Amygdala (tissue), 56 donors: ENCODE data around the gene TMEM89.

Experiments used
- DNase-seq, 56 donors: peaks; one replicate each; lab custom pipeline; 2025; lab: John Stamatoyannopoulos, UW

The TMEM89 gene

GRCh38 chr3:48619541-48620524 lies 1.7 kb downstream of the TMEM89 start:
- no peak for DNase-seq

GRCh38 chr3:48617559-48617958 lies 4.0 kb downstream of the TMEM89 start:
- no peak for DNase-seq

GRCh38 chr3:48614044-48614443 lies 7.5 kb downstream of the TMEM89 start:
- no peak for DNase-seq

GRCh38 chr3:48612309-48612708 lies 9.3 kb downstream of the TMEM89 start:
- no peak for DNase-seq

- DNase-seq, result peak; percentile 35 to 93 (median 81)
Observed at GRCh38 chr3:48609088-48610005, 12.2 kb downstream of the TMEM89 start, which contains the start of gene UQCRC1. TSS of gene UQCRC1 (minus strand) at chr3:48609646. CDS start at chr3:48609620, 26 bp downstream.

GRCh38 chr3:48607519-48607918 lies 14.1 kb downstream of the TMEM89 start:
- no peak for DNase-seq

- DNase-seq, result peak in 1 of 56 donors; percentile 18
Observed at GRCh38 chr3:48601622-48601994, 20.0 kb downstream of the TMEM89 start.

- no peak for DNase-seq
Observed at GRCh38 chr3:48600711-48601621, 20.6 kb downstream of the TMEM89 start.

- no peak for DNase-seq
Observed at GRCh38 chr3:48599509-48600285, 21.9 kb downstream of the TMEM89 start.

- no peak for DNase-seq
Observed at GRCh38 chr3:48599077-48599501, 22.5 kb downstream of the TMEM89 start.

GRCh38 chr3:48598323-48599076 lies 23.1 kb downstream of the TMEM89 start:
- DNase-seq, result no peak

- DNase-seq, result no peak
Observed at GRCh38 chr3:48597408-48597800, 24.2 kb downstream of the TMEM89 start.

- DNase-seq, result no peak
Observed at GRCh38 chr3:48596676-48597407, 24.7 kb downstream of the TMEM89 start.

GRCh38 chr3:48596157-48596556 lies 25.4 kb downstream of the TMEM89 start:
- DNase-seq, result no peak

- DNase-seq, result peak in 3 of 56 donors; percentile 33 to 71 (median 70)
Observed at GRCh38 chr3:48595526-48596121, 25.9 kb downstream of the TMEM89 start.

GRCh38 chr3:48595075-48595525 lies 26.5 kb downstream of the TMEM89 start, which contains the start of gene COL7A1:
TSS of gene COL7A1 (minus strand) at chr3:48595329. CDS start at chr3:48595159, 170 bp downstream.
- peak in 1 of 56 donors; percentile 70 for DNase-seq
